Retinal pigment epithelial cell (primary cell): ENCODE measurements around the gene INO80C.

ENCODE experiments used
- DNase-seq: peaks from one replicate; pipeline ENCODE4 v3.0.0-alpha.2; 2010; ENCODE audit warnings: low read depth
- H3K4me3 ChIP-seq: 2 replicates; pipeline ENCODE4 v1.5.1; 2011; ENCODE audit warnings: mild to moderate bottlenecking, low read length, control low read depth, moderate library complexity
- TF ChIP-seq, protein P1 (sequence below): conservative IDR thresholded peaks from 2 replicates; pipeline ENCODE4 v1.5.1; 2011; ENCODE audit warnings: low read depth, low read length, control low read depth, inconsistent platforms

INO80C gene

DNA sequence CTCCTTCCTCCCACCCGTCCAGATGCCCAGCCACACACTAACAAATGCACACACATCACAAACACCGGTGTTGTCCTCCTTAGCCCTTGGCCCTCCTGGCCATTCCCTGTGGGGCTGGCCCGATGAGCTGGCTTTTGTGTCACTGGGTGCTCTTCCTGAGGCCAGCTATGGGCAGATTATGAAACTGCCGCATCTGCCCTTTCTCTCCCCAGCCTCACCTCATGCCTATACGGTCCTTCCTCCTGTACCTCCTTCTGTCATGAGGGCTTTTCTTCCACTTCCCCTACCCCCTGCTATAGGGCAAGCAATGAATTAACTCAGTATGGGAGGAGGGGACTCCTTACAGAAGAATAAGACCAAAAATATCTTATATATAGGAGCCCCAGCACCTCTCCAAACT is 10.3 kb upstream of the INO80C start:
- TF ChIP-seq, protein P1, sequence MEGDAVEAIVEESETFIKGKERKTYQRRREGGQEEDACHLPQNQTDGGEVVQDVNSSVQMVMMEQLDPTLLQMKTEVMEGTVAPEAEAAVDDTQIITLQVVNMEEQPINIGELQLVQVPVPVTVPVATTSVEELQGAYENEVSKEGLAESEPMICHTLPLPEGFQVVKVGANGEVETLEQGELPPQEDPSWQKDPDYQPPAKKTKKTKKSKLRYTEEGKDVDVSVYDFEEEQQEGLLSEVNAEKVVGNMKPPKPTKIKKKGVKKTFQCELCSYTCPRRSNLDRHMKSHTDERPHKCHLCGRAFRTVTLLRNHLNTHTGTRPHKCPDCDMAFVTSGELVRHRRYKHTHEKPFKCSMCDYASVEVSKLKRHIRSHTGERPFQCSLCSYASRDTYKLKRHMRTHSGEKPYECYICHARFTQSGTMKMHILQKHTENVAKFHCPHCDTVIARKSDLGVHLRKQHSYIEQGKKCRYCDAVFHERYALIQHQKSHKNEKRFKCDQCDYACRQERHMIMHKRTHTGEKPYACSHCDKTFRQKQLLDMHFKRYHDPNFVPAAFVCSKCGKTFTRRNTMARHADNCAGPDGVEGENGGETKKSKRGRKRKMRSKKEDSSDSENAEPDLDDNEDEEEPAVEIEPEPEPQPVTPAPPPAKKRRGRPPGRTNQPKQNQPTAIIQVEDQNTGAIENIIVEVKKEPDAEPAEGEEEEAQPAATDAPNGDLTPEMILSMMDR: no peak
- H3K4me3 ChIP-seq: no peak overlapping the region
- no peak for DNase-seq

GRCh38 chr18:35507623-35508022 is 9.9 kb upstream of the INO80C start:
- no peak for DNase-seq
- TF ChIP-seq, protein P1: no peak
- no peak overlapping the region for H3K4me3 ChIP-seq

GRCh38 chr18:35507192-35507591 is 9.4 kb upstream of the INO80C start:
- no peak overlapping the region for H3K4me3 ChIP-seq
- TF ChIP-seq, protein P1: no peak
- no peak for DNase-seq

DNA sequence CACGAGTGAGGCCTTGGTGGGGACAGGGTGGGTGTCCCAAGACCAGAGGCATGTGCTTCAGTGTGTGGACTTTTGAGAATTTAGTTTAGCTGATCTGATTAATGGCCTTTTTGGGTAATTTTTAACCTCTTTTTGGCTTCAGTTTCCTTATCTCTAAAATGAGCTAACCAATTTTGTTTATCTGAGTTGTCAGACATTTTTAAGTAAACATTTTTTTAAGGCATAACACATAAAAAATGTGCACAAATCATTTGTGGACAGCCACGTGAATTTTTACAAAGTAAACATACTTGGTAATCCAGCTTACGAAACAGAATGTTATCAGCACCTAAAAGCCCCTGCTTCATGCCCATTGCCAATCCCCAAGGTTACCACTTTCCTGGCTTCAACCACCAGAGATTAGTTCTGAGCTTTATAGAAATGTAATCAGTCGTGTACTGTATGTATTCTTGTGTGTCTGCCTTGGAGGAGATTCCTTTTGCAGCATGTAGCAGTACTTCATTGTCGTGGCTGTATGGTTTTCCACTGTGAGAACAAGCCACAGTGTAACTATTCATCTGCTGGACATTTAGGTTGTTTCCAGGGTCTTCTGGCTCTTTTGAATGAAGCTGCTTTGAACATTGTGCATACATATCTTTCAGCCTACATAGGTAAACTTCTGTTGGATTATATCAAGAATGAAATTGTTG is 8.4 kb upstream of the INO80C start:
- no peak overlapping the region for H3K4me3 ChIP-seq
- DNase-seq: no peak
- TF ChIP-seq, protein P1: no peak

DNA sequence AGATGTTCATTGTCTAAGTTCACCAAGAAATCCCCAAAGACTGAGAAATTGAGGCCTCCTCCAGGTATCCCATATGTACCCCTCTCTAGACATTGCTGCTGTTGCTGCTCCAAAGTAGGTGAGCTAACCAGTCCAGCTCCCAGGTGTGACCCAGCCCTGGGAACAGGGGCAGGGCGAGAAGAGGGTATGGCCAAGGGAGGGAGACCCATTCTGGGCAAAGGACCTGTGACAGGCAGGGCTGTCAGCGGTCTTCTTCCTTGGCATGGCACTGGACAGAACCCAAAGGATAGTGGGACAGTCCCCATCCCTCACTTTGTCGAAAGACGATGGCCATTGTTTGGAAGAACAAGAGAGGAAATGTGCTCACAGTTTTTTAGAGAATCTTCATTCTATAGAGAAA is 7.2 kb upstream of the INO80C start:
- H3K4me3 ChIP-seq: no peak overlapping the region
- no peak for DNase-seq
- TF ChIP-seq, protein P1: no peak

- H3K4me3 ChIP-seq: no peak overlapping the region
- no peak for DNase-seq
- TF ChIP-seq, protein P1: no peak
These were observed 4.3 kb upstream of the INO80C start for GRCh38 chr18:35502052-35502451.

- H3K4me3 ChIP-seq: no peak overlapping the region
- DNase-seq: no peak
- TF ChIP-seq, protein P1: no peak
These were observed 3.6 kb upstream of the INO80C start for GRCh38 chr18:35501369-35501768.
